Trophoblast cell (in vitro differentiated cells and primary cell): Measurements from ENCODE around the gene FSTL5.

Source experiments
- DNase-seq, 2 donors: peaks; one replicate each; pipeline ENCODE4 v3.0.0-alpha.2; 2016
- H2AFZ ChIP-seq: 2 replicates; pipeline ENCODE4 v1.6.1; 2013; ENCODE audit warnings: low read length, moderate library complexity, mild to moderate bottlenecking; ENCODE audit not compliant: insufficient read depth, poor library complexity
- H2AK5ac ChIP-seq: 2 replicates; pipeline ENCODE4 v1.6.1; 2013; ENCODE audit warnings: mild to moderate bottlenecking, low read length
- H2BK120ac ChIP-seq: 2 replicates; pipeline ENCODE4 v1.6.1; 2013; ENCODE audit warnings: low read length, mild to moderate bottlenecking, moderate library complexity; ENCODE audit not compliant: insufficient read depth, poor library complexity
- H2BK12ac ChIP-seq: 2 replicates; pipeline ENCODE4 v1.6.1; 2013; ENCODE audit warnings: mild to moderate bottlenecking, low read length, moderate library complexity
- H2BK5ac ChIP-seq: 2 replicates; pipeline ENCODE4 v1.6.1; 2013; ENCODE audit warnings: low read length, low read depth, moderate library complexity, mild to moderate bottlenecking; ENCODE audit not compliant: poor library complexity
- H3K14ac ChIP-seq: 2 replicates; pipeline ENCODE4 v1.6.1; 2013; ENCODE audit warnings: mild to moderate bottlenecking, low read length
- H3K18ac ChIP-seq: 2 replicates; pipeline ENCODE4 v1.6.1; 2013; ENCODE audit warnings: mild to moderate bottlenecking, low read length
- H3K23ac ChIP-seq: 2 replicates; pipeline ENCODE4 v1.6.1; 2013; ENCODE audit warnings: low read length
- H3K27ac ChIP-seq: 2 replicates; pipeline ENCODE4 v1.5.1; 2013; ENCODE audit warnings: low read depth, mild to moderate bottlenecking, inconsistent platforms, low read length, moderate library complexity
- H3K27me3 ChIP-seq: 2 replicates; pipeline ENCODE4 v1.6.1; 2013; ENCODE audit warnings: inconsistent platforms, mild to moderate bottlenecking, low read length, moderate library complexity; ENCODE audit not compliant: insufficient read depth
- H3K36me3 ChIP-seq, 2 experiments: 1 replicate in 1 of 2; 2 replicates in 1 of 2; pipeline ENCODE4 v1.6.1; 2013; ENCODE audit warnings: low read length in 2 of 2, mild to moderate bottlenecking in 2 of 2, moderate library complexity in 1 of 2; ENCODE audit not compliant: insufficient read depth in 2 of 2, control insufficient read depth in 1 of 2
- H3K4ac ChIP-seq: 2 replicates; pipeline ENCODE4 v1.6.1; 2013; ENCODE audit warnings: low read depth, mild to moderate bottlenecking, low read length, moderate library complexity
- H3K4me1 ChIP-seq, 2 experiments: 1 replicate in 1 of 2; 2 replicates in 1 of 2; pipeline ENCODE4 v1.6.1; 2013; ENCODE audit warnings: low read length in 2 of 2, mild to moderate bottlenecking in 2 of 2, moderate library complexity in 1 of 2; ENCODE audit not compliant: insufficient read depth in 2 of 2, control insufficient read depth in 1 of 2
- H3K4me2 ChIP-seq: 2 replicates; pipeline ENCODE4 v1.6.1; 2013; ENCODE audit warnings: inconsistent platforms, mild to moderate bottlenecking, low read length, moderate library complexity
- H3K4me3 ChIP-seq: 2 replicates; pipeline ENCODE4 v1.5.1; 2013; ENCODE audit warnings: mild to moderate bottlenecking, low read depth, low read length, inconsistent platforms
- H3K79me1 ChIP-seq: one replicate; pipeline ENCODE4 v1.6.1; 2013; ENCODE audit warnings: low read length
- H3K79me2 ChIP-seq: 2 replicates; pipeline ENCODE4 v1.6.1; 2013; ENCODE audit warnings: low read length, mild to moderate bottlenecking; ENCODE audit not compliant: control insufficient read depth, insufficient read depth, poor library complexity
- H3K9ac ChIP-seq: 2 replicates; pipeline ENCODE4 v1.6.1; 2013; ENCODE audit warnings: mild to moderate bottlenecking, low read length
- H3K9me3 ChIP-seq: 2 replicates; pipeline ENCODE4 v1.6.1; 2013; ENCODE audit warnings: low read depth, mild to moderate bottlenecking, control low read depth, inconsistent platforms, low read length; ENCODE audit not compliant: insufficient read depth
- H4K12ac ChIP-seq: 2 replicates; pipeline ENCODE4 v1.6.1; 2013; ENCODE audit warnings: low read depth, mild to moderate bottlenecking, low read length, moderate library complexity
- H4K8ac ChIP-seq: 2 replicates; pipeline ENCODE4 v1.6.1; 2013; ENCODE audit warnings: low read depth, mild to moderate bottlenecking, low read length, moderate library complexity
- H4K91ac ChIP-seq: one replicate; pipeline ENCODE4 v1.6.1; 2013; ENCODE audit warnings: low read depth, mild to moderate bottlenecking, low read length, moderate library complexity
- WGBS: extraction: QIAGEN DNeasy Blood & Tissue Kit; methylation state at CpG from one replicate; pipeline ENCODE4 v1.1.7; 2013; ENCODE audit warnings: missing lambda C conversion rate; ENCODE audit not compliant: insufficient read length, insufficient coverage; ENCODE audit errors: extremely low coverage; 5-methylcytosine and 5-hydroxymethylcytosine counted together

FSTL5 gene

GRCh38 chr4:161869511-161869910, 294.3 kb downstream of the FSTL5 start:
- Histone ChIP-seq H3K36me3 (no peaks in the 10 kb centered on the region), H2AFZ (no peak overlapping the region), H3K79me1 (no peaks in the 10 kb centered on the region), H4K91ac (no peak overlapping the region), H2BK12ac (no peak overlapping the region), H3K9me3 (no peaks in the 10 kb centered on the region), H3K4me2 (no peak overlapping the region), H2BK5ac (no peak overlapping the region), H3K4me1 (no peaks in the 10 kb centered on the region), H3K79me2 (no peaks in the 10 kb centered on the region), H3K14ac (no peak overlapping the region), H3K27me3 (no peaks in the 10 kb centered on the region), H3K4ac (no peak overlapping the region), H3K23ac (no peak overlapping the region), H3K4me3 (no peak overlapping the region), H2BK120ac (no peak overlapping the region), H2AK5ac (no peak overlapping the region), H4K8ac (no peak overlapping the region), H3K27ac (no peak overlapping the region), H3K18ac (no peak overlapping the region), H4K12ac (no peak overlapping the region), H3K9ac (no peak overlapping the region)
- no CpG with 5 or more reads among the region's 2 CpGs for WGBS
- DNase-seq: no peak

- no CpG with 5 or more reads among the region's 1 CpG for WGBS
- H3K4ac ChIP-seq: no peak overlapping the region
Measured at GRCh38 chr4:161856711-161857326, 307.0 kb downstream of the FSTL5 start.

GRCh38 chr4:161850631-161851030, 313.2 kb downstream of the FSTL5 start:
- Histone ChIP-seq H3K9ac (no peak overlapping the region), H3K79me1 (no peaks in the 10 kb centered on the region), H3K4me2 (no peak overlapping the region), H4K8ac (no peak overlapping the region), H3K4me3 (no peak overlapping the region), H3K79me2 (no peaks in the 10 kb centered on the region), H2BK120ac (no peak overlapping the region), H2AFZ (no peak overlapping the region), H3K18ac (no peak overlapping the region), H2AK5ac (no peak overlapping the region), H3K36me3 (no peaks in the 10 kb centered on the region), H3K4ac (no peak overlapping the region), H4K12ac (no peak overlapping the region), H2BK12ac (no peak overlapping the region), H3K27me3 (no peaks in the 10 kb centered on the region), H3K9me3 (no peaks in the 10 kb centered on the region), H3K23ac (no peak overlapping the region), H3K14ac (no peak overlapping the region), H3K4me1 (no peaks in the 10 kb centered on the region), H4K91ac (no peak overlapping the region), H3K27ac (no peak overlapping the region), H2BK5ac (no peak overlapping the region)
- no CpG with 5 or more reads among the region's 1 CpG for WGBS
- DNase-seq: no peak

More at GRCh38 chr4:161856711-161857326, 307.0 kb downstream of the FSTL5 start:
- Histone ChIP-seq H3K79me1 (no peaks in the 10 kb centered on the region), H3K36me3 (no peaks in the 10 kb centered on the region), H2AK5ac (no peak overlapping the region), H2BK12ac (no peak overlapping the region), H3K9ac (no peak overlapping the region), H4K12ac (no peak overlapping the region), H3K79me2 (no peaks in the 10 kb centered on the region), H3K9me3 (no peaks in the 10 kb centered on the region), H2BK120ac (no peak overlapping the region), H4K8ac (no peak overlapping the region), H3K4me3 (no peak overlapping the region), H2AFZ (no peak overlapping the region), H2BK5ac (no peak overlapping the region), H3K14ac (no peak overlapping the region), H3K23ac (no peak overlapping the region), H4K91ac (no peak overlapping the region), H3K27me3 (no peaks in the 10 kb centered on the region), H3K4me2 (no peak overlapping the region), H3K27ac (no peak overlapping the region), H3K18ac (no peak overlapping the region), H3K4me1 (no peaks in the 10 kb centered on the region)
- DNase-seq: no peak

GRCh38 chr4:161841759-161842158, 322.0 kb downstream of the FSTL5 start:
- Histone ChIP-seq H3K14ac (no peak overlapping the region), H3K18ac (no peak overlapping the region), H3K4me3 (no peak overlapping the region), H3K79me1 (no peaks in the 10 kb centered on the region), H3K9me3 (no peaks in the 10 kb centered on the region), H3K9ac (no peak overlapping the region), H2AK5ac (no peak overlapping the region), H3K79me2 (no peaks in the 10 kb centered on the region), H3K27ac (no peak overlapping the region), H4K12ac (no peak overlapping the region), H3K36me3 (no peaks in the 10 kb centered on the region), H3K27me3 (no peaks in the 10 kb centered on the region), H3K4ac (no peak overlapping the region), H3K4me2 (no peak overlapping the region), H2BK12ac (no peak overlapping the region), H4K8ac (no peak overlapping the region), H3K4me1 (no peaks in the 10 kb centered on the region), H3K23ac (no peak overlapping the region), H4K91ac (no peak overlapping the region), H2AFZ (no peak overlapping the region), H2BK5ac (no peak overlapping the region), H2BK120ac (no peak overlapping the region)
- WGBS: no CpG with 5 or more reads among the region's 4 CpGs
- DNase-seq: no peak
